HG02759 (cell line): ENCODE results near the gene LILRA6.

Source experiments
- ATAC-seq: cut with Tn5 transposase; IDR thresholded peaks from one replicate; pipeline ENCODE4 v1.9.1; 2021; ENCODE audit warnings: mild to moderate bottlenecking, moderate library complexity; ENCODE audit not compliant: unreplicated experiment

The LILRA6 gene

DNA sequence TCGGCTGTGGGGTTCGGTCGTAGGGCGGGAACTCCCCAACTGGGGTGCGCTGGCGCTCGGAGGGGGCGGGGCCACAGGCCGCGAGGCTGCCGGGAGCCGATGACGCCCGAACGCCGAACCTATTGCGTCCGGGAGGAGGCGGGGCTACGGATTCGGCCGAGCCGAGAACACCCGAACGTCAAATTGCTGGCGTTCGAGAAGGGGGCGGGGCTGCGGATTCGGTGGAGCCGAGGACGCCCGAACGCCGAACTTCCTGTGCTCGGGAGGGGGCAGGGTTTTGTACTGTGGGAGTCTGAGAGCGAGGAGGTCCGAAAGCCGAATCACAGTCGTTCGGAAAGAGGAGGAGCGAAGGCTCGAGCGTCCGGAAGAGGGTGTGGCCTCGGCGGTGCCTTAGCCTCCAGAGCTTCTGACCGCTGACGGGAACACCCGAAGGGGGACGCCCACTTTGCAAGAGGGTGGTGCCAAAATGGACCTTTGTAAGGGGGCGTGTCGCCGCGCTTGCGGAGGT lies 52.0 kb downstream of the LILRA6 start:
- peak; percentile 48 for ATAC-seq

GRCh38 chr19:54189735-54190502 lies 52.7 kb downstream of the LILRA6 start:
- ATAC-seq: peak; percentile 51

DNA sequence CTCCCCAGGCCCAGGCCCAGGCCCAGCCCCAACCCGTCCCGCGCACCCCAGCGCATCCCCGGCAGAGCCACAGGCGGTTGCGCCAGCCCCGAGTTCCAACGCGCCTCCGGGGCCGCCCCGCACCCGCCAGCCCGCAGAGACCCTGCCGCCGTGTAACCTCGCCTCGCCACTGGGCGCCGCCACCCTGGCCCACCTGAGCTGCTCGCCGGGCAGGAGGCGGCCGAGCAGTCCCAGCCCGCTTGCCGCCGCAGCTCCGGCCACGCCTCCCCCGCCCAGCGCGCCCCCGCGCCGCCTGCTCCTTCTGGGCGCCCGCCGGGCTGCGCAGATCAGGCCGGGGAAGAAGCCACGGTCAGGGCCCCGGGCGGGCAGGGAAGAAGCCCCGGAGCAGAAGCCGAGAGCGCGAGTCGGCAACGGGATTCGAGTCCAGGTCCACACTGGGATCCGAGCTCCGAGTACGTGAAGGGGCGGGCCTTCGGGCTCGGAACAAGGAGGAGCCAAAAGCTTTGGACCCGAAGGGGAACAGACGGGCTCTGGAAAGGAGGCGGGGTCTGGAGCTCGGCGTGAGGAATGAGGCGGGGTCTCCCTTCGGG lies 53.4 kb downstream of the LILRA6 start, which contains the start of gene MBOAT7:
Gene MBOAT7 (minus strand): TSS at position 436 of the 590 bp plus-strand sequence. CDS start 1,072 bp downstream, outside the sequence.
- ATAC-seq: peak; percentile 29

DNA sequence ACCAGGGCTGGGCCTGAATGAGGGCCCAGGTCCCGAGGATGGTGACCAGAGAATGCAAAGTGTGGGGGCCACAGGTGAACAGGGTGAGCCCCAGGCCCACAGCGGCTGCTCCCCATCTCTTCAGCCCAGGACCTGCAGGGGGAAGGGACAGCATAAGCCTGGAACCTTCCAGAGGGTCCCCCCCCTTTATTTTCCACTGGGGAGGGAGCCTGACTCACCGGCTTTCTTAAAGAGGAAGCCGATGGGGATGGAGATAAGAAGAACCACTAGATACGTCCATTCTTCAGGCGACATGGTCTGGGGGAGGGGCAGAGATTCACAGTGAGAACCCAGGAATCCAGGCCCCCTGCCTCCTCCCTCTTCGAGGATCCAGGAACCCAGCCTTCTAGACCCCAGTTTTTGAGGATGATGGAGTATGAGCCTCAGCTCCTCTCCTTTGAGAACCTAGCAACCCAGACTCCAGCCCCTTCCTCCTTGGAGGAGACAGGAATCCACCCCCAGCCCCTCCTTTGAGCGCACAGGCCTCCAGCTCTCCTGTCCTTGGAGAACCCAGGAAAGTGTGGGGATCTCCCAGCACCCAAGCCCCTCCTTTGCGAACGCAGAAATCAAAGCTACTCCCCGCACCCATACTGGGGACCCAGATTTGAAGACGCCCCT lies 54.2 kb downstream of the LILRA6 start:
- ATAC-seq: no peak

- no peak for ATAC-seq
These were observed 55.6 kb downstream of the LILRA6 start for GRCh38 chr19:54186934-54187381.
